HepG2 (cell line): ENCODE results near the gene DOCK1. TPM values are rescaled to one million over a fixed set of nuclear protein-coding genes. Genes with fewer than 3 reads are reported as not detected.

Experiments
- ATAC-seq: fragments of 200-7000 bp; cut with Tn5 transposase; 3 replicates; pipeline ENCODE4 v1.9.1; 2020; ENCODE audit warnings: mild to moderate bottlenecking, moderate library complexity
- BruUV-seq: library from RNA; stranded (reverse); fragments of 400-500 nt; replicated peaks from 2 replicates; lab custom pipeline; 2021; lab: Mats Ljungman, UMichigan
- CTCF ChIA-PET: fragments of 300-600 bp; formaldehyde crosslinking; extraction: SDS; loops from one replicate; lab custom pipeline; 2021; ENCODE audit warnings: low total read pairs, inconsistent platforms, low intra/inter-chr PET ratio; lab: Yijun Ruan, JAX
- POLR2A ChIA-PET: fragments of 350-600 bp; sonication (Branson Sonifier 250); formaldehyde crosslinking; loops from one replicate; lab custom pipeline; 2020; ENCODE audit warnings: antibody characterized with exemption, inconsistent platforms; lab: Yijun Ruan, JAX
- DNase-seq: peaks from one replicate; pipeline ENCODE4 v3.0.0-alpha.2; 2015; ENCODE audit warnings: low spot score
- FAIRE-seq: peaks from 3 replicates; lab custom pipeline; 2011; peaks lifted over from hg19 to GRCh38; lab: Jason Lieb, UNC
- H2AFZ ChIP-seq: one replicate; pipeline ENCODE4 v1.6.1; 2011; ENCODE audit warnings: low read length, inconsistent platforms
- H3K27ac ChIP-seq: fragments of 300-600 bp; 3 replicates; pipeline ENCODE4 v1.8.0; 2011; ENCODE audit warnings: mixed run types, mild to moderate bottlenecking, mixed read lengths, low read length, inconsistent platforms; ENCODE audit not compliant: insufficient read depth; ENCODE audit errors: extremely low read length
- H3K27me3 ChIP-seq, 2 experiments: fragments of 200-600 bp in 1 of 2; 2 replicates in 1 of 2; 3 replicates in 1 of 2; pipeline versions ENCODE4 v1.6.0 to v1.8.0; 2011; ENCODE audit warnings: low read length in 2 of 2, mild to moderate bottlenecking in 2 of 2, moderate library complexity in 2 of 2, inconsistent platforms in 1 of 2; ENCODE audit not compliant: insufficient read depth in 2 of 2, control insufficient read depth in 1 of 2
- H3K36me3 ChIP-seq, 2 experiments: fragments of 200-600 bp in 1 of 2; replicated peaks in 1 of 2; 2 replicates in 1 of 2; 3 replicates in 1 of 2; pipeline versions ENCODE4 v1.5.1 to v1.8.0; 2011; ENCODE audit warnings: low read length in 2 of 2, inconsistent platforms in 1 of 2; ENCODE audit not compliant: insufficient read depth in 2 of 2, control insufficient read depth in 1 of 2
- H3K4me1 ChIP-seq: 2 replicates; pipeline ENCODE4 v1.5.1; 2012; ENCODE audit warnings: low read length, inconsistent platforms; ENCODE audit not compliant: insufficient read depth
- H3K4me2 ChIP-seq: 2 replicates; pipeline ENCODE4 v1.6.0; 2011; ENCODE audit warnings: low read depth, low read length, inconsistent platforms
- H3K4me3 ChIP-seq, 3 experiments: fragments of 200-600 bp in 1 of 3; sonication (generic), shearing (Covaris generic) in 1 of 3; replicated peaks in 1 of 3; 2 replicates each; pipeline ENCODE4 v1.5.1; 2011 to 2016; ENCODE audit warnings: low read length in 3 of 3, inconsistent platforms in 2 of 3, low read depth in 2 of 3, mild to moderate bottlenecking in 2 of 3, control low read depth in 1 of 3, mixed read lengths in 1 of 3; ENCODE audit not compliant: insufficient read depth in 1 of 3
- H3K79me2 ChIP-seq: one replicate; pipeline ENCODE4 v1.6.1; 2011; ENCODE audit warnings: low read length, inconsistent platforms; ENCODE audit not compliant: insufficient read depth
- H3K9ac ChIP-seq: 2 replicates; pipeline ENCODE4 v1.6.0; 2011; ENCODE audit warnings: mild to moderate bottlenecking, low read depth, low read length, inconsistent platforms; ENCODE audit not compliant: insufficient read depth
- H3K9me3 ChIP-seq: 2 replicates; pipeline ENCODE4 v1.5.1; 2012; ENCODE audit warnings: mild to moderate bottlenecking, low read length
- H4K20me1 ChIP-seq: 2 replicates; pipeline ENCODE4 v1.6.0; 2011; ENCODE audit warnings: inconsistent platforms, mild to moderate bottlenecking, low read length, moderate library complexity; ENCODE audit not compliant: insufficient read depth
- ARID2 ChIP-seq: sonication (generic); formaldehyde crosslinking; IDR thresholded peaks from 2 replicates; pipeline ENCODE4 v1.8.1; 2022; ENCODE audit warnings: mild to moderate bottlenecking, missing genetic modification reagents, borderline replicate concordance
- BCL3 ChIP-seq: sonication (generic); formaldehyde crosslinking; IDR thresholded peaks from 2 replicates; pipeline ENCODE4 v1.5.1; 2020; ENCODE audit warnings: mild to moderate bottlenecking, missing genetic modification reagents, moderate library complexity
- KLF13 ChIP-seq: sonication (generic); formaldehyde crosslinking; IDR thresholded peaks from 2 replicates; pipeline ENCODE4 v1.4.0; 2020; ENCODE audit warnings: mild to moderate bottlenecking, missing genetic modification reagents
- PAX8 ChIP-seq: sonication (generic); formaldehyde crosslinking; IDR thresholded peaks from 2 replicates; pipeline ENCODE4 v1.8.0; 2022; ENCODE audit warnings: mild to moderate bottlenecking, missing genetic modification reagents, borderline replicate concordance
- TBP ChIP-seq: sonication (generic); formaldehyde crosslinking; IDR thresholded peaks from 2 replicates; pipeline ENCODE4 v1.5.0; 2020; ENCODE audit warnings: missing genetic modification reagents
- TFAP4 ChIP-seq: sonication (generic); IDR thresholded peaks from 2 replicates; pipeline ENCODE4 v1.6.1; 2016; ENCODE audit warnings: low read depth, borderline replicate concordance
- ZBTB7B ChIP-seq: sonication (generic); formaldehyde crosslinking; IDR thresholded peaks from 2 replicates; pipeline ENCODE4 v1.4.0; 2020; ENCODE audit warnings: missing genetic modification reagents
- ZNF225 ChIP-seq: sonication (generic); formaldehyde crosslinking; IDR thresholded peaks from 2 replicates; pipeline ENCODE4 v1.4.0; 2020; ENCODE audit warnings: mild to moderate bottlenecking, missing genetic modification reagents
- ZNF317 ChIP-seq: sonication (generic); formaldehyde crosslinking; IDR thresholded peaks from 2 replicates; pipeline ENCODE4 v1.5.0; 2020; ENCODE audit warnings: mild to moderate bottlenecking, missing genetic modification reagents
- ZNF567 ChIP-seq: sonication (generic); formaldehyde crosslinking; IDR thresholded peaks from 2 replicates; pipeline ENCODE4 v1.8.1; 2023; ENCODE audit warnings: mild to moderate bottlenecking, missing genetic modification reagents, borderline replicate concordance
- ZNF614 ChIP-seq: IDR thresholded peaks from 2 replicates; pipeline ENCODE4 v1.6.1; 2018; ENCODE audit warnings: missing biosample characterization, missing genetic modification reagents, inconsistent platforms, borderline replicate concordance
- ZNF703 ChIP-seq: sonication (generic); formaldehyde crosslinking; IDR thresholded peaks from 2 replicates; pipeline ENCODE4 v1.5.1; 2020; ENCODE audit warnings: missing genetic modification reagents, mild to moderate bottlenecking, moderate library complexity, borderline replicate concordance
- ZNF790 ChIP-seq: sonication (generic); formaldehyde crosslinking; IDR thresholded peaks from 2 replicates; pipeline ENCODE4 v1.8.0; 2022; ENCODE audit warnings: missing genetic modification reagents, mild to moderate bottlenecking, borderline replicate concordance
- WGBS: methylation state at CpG from one replicate; pipeline ENCODE4 v1.1.6; 2017; ENCODE audit warnings: low lambda C conversion rate; 5-methylcytosine and 5-hydroxymethylcytosine counted together
- in situ Hi-C: cut with HindIII; loops from 2 replicates; pipeline ENCODE4 v1.10.0; 2017; ENCODE audit warnings: low pct_unique_long_range_greater_than_20kb; ENCODE audit not compliant: extremely low pct_ligation_motif_present
- intact Hi-C: fragments of 100-400 bp; cut with micrococcal nuclease; formaldehyde crosslinking; loops from one replicate; pipeline ENCODE4 v1.10.0; 2022; ENCODE audit not compliant: unreplicated experiment
- polyA plus RNA-seq, 8 experiments: library from polyadenylated mRNA; depleted of rRNA in 3 of 8; stranded (reverse) in 7 of 8; unstranded in 1 of 8; fragments of >200 nt; fragmentation: Illumina TruSeq in 4 of 8; extraction: Trizol in 4 of 8; gene quantifications; 2 replicates each; pipeline versions ENCODE4 v1.2.1 to v1.2.3, GENCODE V29; 2011 to 2016; ENCODE audit warnings: low read depth in 4 of 8, missing spikeins in 1 of 8, mixed read lengths in 1 of 8; ENCODE audit not compliant: insufficient read depth in 1 of 8
- total RNA-seq, 5 experiments: library from RNA; depleted of rRNA; stranded (reverse); fragments of >200 nt; fragmentation: Illumina TruSeq; extraction: Trizol; gene quantifications; 2 replicates each; pipeline ENCODE4 v1.2.3, GENCODE V29; 2016; ENCODE audit warnings: low read depth in 1 of 5

Gene DOCK1
- total and polyA plus RNA-seq, 2 of the 13 experiments (the other 11 are each of a cell fraction or from before 2014, with no cell fraction given) = 8.3 to 25.5 TPM

- ChIA-PET CTCF (no interaction called here), POLR2A (no interaction called here)
- no peak overlapping the region for H3K27ac ChIP-seq
- H4K20me1 ChIP-seq = peaks cover 4% of the 10 kb centered on the region; the same call in 1 of the 2 replicates
- no peak for TF ChIP-seq ZNF703 (CRISPR knock-in tag)
- no peak for TF ChIP-seq ZNF317
- no peak for TF ChIP-seq TBP (CRISPR knock-in tag)
- TF ChIP-seq ZBTB7B = no peak
- no peak for TF ChIP-seq ZNF790 (CRISPR knock-in tag)
- TF ChIP-seq ZNF614 (CRISPR knock-in tag) = no peak
- no peak for TF ChIP-seq BCL3 (CRISPR knock-in tag)
- TF ChIP-seq KLF13 (CRISPR knock-in tag) = no peak
- TF ChIP-seq TFAP4 = no peak
- no peak for TF ChIP-seq ARID2 (CRISPR knock-in tag)
- no peak for TF ChIP-seq ZNF225 (CRISPR knock-in tag)
- TF ChIP-seq ZNF567 = no peak
- no peak for TF ChIP-seq PAX8 (CRISPR knock-in tag)
- H3K4me2 ChIP-seq = no peak overlapping the region
- WGBS = 100% methylated on average over 6 of the region's 6 CpGs
- H3K4me3 ChIP-seq = no peak overlapping the region
- BruUV-seq = no TSS peak
- H3K4me1 ChIP-seq = no peaks in the 10 kb centered on the region
- DNase-seq (no peak), FAIRE-seq (no peak), ATAC-seq (no peak)
- peaks cover 0 to 4% of the 10 kb centered on the region in 2 experiments; a peak in 1 of 5 replicates for H3K36me3 ChIP-seq
- H3K79me2 ChIP-seq = peaks cover 42% of the 10 kb centered on the region
- H2AFZ ChIP-seq = no peak overlapping the region
- in situ Hi-C loops = no loop called here
- H3K9ac ChIP-seq = no peak overlapping the region
- intact Hi-C loops = no loop called here
- peaks cover 37% of the 10 kb centered on the region for H3K9me3 ChIP-seq
- no peaks in the 10 kb centered on the region for H3K27me3 ChIP-seq
These were observed 41.5 kb downstream of the DOCK1 start for GRCh38 chr10:126946746-126947145.
